Measurements from ENCODE around the gene PRAME. TPM values are rescaled to one million over a fixed set of nuclear protein-coding genes. Genes with fewer than 3 reads are reported as not detected.

The PRAME gene
- total and polyA plus RNA-seq, 2 of the 13 experiments (the other 11 are each of a cell fraction or from before 2014, with no cell fraction given) = 0.11 to 0.83 TPM

GRCh38 chr22:22508274-22509176 lies 50.5 kb downstream of the PRAME start, which contains the start of gene ZNF280B (continued):
- 0 out of 2 replicates have a peak, but pooled peaks have one; percentile 42 for TF ChIP-seq ZNF275 (CRISPR knock-in tag; IDR thresholded peaks at IDR 0.05; ENCODE audit: borderline replicate concordance)
- TF ChIP-seq FOXA1 (IDR thresholded peaks at IDR 0.05) = no peak
- peak; percentile 2; the same call in 1 of the 2 replicates for TF ChIP-seq FOXA1 (CRISPR knock-in tag; IDR thresholded peaks at IDR 0.05)
- peak; percentile 63; the same call in 1 of the 2 replicates for TF ChIP-seq ZNF558 (CRISPR knock-in tag; IDR thresholded peaks at IDR 0.05; ENCODE audit: borderline replicate concordance)
- peak; percentile 82 for TF ChIP-seq E2F5 (CRISPR knock-in tag; conservative IDR thresholded peaks at IDR 0.05)
- no peak for TF ChIP-seq ZNF557 (CRISPR knock-in tag; IDR thresholded peaks at IDR 0.05)
- no peak for TF ChIP-seq E2F2 (CRISPR knock-in tag; IDR thresholded peaks at IDR 0.05; ENCODE audit: borderline replicate concordance)
- no peak for TF ChIP-seq SRSF1 (optimal IDR thresholded peaks at IDR 0.05; ENCODE audit: low read depth, low read length)
- peak; percentile 93 for TF ChIP-seq ARID4A (CRISPR knock-in tag; IDR thresholded peaks at IDR 0.05; ENCODE audit: borderline replicate concordance)
- TF ChIP-seq RAD21 (CRISPR knock-in tag; IDR thresholded peaks at IDR 0.05) = 0 out of 2 replicates have a peak, but pooled peaks have one; percentile 26
- TF ChIP-seq TEAD3 (CRISPR knock-in tag; optimal IDR thresholded peaks at IDR 0.05; ENCODE audit: borderline replicate concordance) = no peak
- no peak for TF ChIP-seq SETDB1 (CRISPR knock-in tag; IDR thresholded peaks at IDR 0.05; ENCODE audit: borderline replicate concordance)
- TF ChIP-seq MAFK (conservative IDR thresholded peaks at IDR 0.05 in 1 of 2, IDR thresholded peaks at IDR 0.05 in 1 of 2; ENCODE audit: low read length in 2 of 2) = no peak
- TF ChIP-seq ZNF800 (CRISPR knock-in tag; IDR thresholded peaks at IDR 0.05) = no peak
- no peak for TF ChIP-seq DZIP1 (CRISPR knock-in tag; IDR thresholded peaks at IDR 0.05)

Measured in HepG2 (cell line).